HG02970 (cell line): ENCODE measurements around the gene RGS8.
"Not testable (repeated sequence)": the region's sequence is repeated elsewhere in the genome, so short reads cannot be mapped to it uniquely, and the experiment has no call there.

Source experiments
- ATAC-seq: cut with Tn5 transposase; IDR thresholded peaks from one replicate; pipeline ENCODE4 v1.9.1; 2021; ENCODE audit warnings: mild to moderate bottlenecking, moderate library complexity, moderate number of reproducible peaks; ENCODE audit not compliant: unreplicated experiment, low FRiP score

The RGS8 gene

DNA sequence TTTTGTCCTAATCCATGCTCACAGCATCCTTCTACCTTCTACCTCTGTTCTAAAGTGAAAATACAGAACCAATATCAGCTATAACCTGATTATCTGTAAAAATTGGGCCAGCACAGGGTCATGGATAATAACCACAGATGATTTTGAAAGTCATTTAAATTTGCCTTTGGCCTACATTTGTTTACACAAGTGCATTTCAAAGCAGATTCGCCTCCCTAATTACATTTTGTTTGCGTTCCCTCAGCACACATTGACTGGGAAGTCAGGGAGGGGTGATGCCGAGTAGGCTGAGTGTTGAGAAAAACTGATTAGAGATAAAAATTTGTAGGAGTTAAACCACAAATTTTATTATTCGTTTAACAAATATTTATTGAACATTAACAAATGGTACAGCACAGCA lies 19.2 kb upstream of the RGS8 start:
- ATAC-seq, result no peak

- no peak for ATAC-seq
Observed at GRCh38 chr1:182702826-182703524, 18.6 kb upstream of the RGS8 start.

DNA sequence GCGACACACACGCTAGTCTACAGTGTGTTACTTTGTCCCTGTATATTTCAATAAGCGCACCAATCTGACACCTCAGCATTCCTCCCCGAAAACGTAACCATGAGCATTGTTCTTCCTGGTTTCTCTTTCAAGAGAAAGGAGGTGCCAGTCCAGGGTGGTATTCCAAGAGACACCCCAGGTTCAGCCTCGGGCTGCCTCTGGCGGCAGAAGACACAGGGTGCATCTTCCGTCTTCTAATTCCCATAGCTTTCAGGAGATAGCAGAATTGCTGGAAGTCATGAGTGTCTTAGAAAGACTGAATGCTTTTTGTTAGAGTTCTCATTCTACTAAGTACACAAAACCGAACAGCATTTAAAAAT lies 15.9 kb upstream of the RGS8 start:
- no peak for ATAC-seq

GRCh38 chr1:182699393-182700350 lies 15.3 kb upstream of the RGS8 start:
- ATAC-seq, result no peak

DNA sequence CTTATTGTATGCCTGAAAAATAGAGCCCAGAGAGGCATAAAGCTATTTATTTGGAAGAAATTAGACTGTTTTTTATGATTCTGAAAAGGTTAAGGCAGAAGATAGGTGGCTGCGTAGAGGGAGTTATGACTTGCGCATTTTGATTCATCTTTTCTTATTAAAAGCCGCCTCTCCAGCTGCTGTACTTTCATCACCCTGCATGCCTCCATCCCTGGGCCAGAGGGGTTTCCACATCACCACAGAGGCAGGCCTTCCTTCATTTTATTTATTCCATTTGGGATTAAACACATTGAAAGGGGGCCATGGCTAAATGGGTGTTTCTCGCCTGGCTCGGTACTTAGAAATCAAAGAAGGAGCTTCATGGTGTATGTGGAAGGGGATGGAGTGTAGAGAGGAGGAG lies 14.6 kb upstream of the RGS8 start:
- no peak for ATAC-seq

DNA sequence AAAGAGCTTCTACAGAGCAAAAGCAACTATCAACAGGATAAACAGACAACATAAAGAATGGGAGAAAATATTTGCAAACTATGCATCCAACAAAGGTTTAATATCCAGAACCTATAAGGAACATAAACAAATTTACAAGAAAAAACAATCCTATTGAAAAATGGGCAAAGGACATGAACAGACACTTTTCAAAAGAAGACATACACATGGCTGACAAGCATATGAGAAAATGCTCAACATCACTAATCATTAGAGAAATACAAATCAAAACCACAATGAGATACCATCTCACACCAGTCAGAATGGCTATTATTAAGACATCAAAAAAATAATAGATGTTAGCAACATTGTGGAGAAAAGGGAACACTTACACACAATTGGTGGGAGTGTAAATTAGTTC lies 8.8 kb upstream of the RGS8 start:
- ATAC-seq, result not testable (repeated sequence)

DNA sequence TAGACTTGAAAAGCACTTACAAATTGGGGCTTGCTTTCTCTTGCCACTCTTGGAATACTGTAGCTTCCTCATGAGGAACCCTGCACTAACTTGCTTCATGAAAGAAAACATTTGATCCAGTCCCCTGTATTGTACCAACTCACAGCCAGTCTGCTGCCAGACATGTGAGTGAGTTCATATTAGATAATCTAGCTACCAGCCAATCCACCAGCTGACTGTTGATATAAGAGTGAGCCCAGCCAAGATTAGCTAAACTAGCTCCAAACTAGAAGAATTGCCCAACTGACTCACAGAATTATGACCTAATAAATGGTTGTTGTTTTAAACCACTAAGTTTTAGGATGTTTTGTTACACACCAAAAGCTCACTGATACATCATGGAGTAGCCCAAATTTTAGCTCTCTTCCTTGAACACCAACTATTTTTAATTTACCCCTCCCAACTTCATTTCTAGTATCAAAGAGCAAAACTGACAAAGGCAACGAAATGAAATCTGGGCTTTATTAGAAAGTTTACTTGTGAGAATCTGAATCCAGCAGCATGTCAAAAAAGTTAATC lies 6.6 kb upstream of the RGS8 start:
- ATAC-seq, result no peak

- no peak for ATAC-seq
Observed at GRCh38 chr1:182688436-182689205, 4.2 kb upstream of the RGS8 start.

- ATAC-seq, result no peak
Observed at GRCh38 chr1:182687361-182687760, 3.0 kb upstream of the RGS8 start.

- ATAC-seq, result no peak
Observed at GRCh38 chr1:182686446-182686845, 2.1 kb upstream of the RGS8 start.

DNA sequence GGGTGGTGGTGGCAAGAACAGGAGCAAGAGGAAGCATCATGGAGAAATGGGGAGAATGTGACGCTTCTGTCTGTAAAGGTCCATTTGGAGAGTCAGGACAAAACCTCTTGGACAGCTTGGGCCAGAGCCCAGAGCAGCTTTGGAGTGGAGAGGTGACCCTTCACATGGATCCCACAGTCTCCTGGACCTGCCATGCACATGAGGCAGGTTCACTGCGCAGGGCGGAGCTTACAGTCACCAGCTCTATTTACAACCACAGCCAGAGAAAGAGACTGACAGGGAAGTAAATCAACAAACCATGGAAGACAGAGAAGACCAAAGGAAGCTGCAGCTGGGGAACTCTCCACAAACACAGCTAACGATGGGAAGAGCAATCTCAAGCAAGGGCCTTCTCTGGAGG lies 828 bp upstream of the RGS8 start:
- no peak for ATAC-seq

GRCh38 chr1:182682898-182683501 lies 1.4 kb downstream of the RGS8 start:
- no peak for ATAC-seq

- no peak for ATAC-seq
Observed at GRCh38 chr1:182682406-182682805, 2.0 kb downstream of the RGS8 start.

- ATAC-seq, result no peak
Observed at GRCh38 chr1:182681568-182681912, 2.8 kb downstream of the RGS8 start.

GRCh38 chr1:182680901-182681567 lies 3.4 kb downstream of the RGS8 start:
- ATAC-seq, result no peak

DNA sequence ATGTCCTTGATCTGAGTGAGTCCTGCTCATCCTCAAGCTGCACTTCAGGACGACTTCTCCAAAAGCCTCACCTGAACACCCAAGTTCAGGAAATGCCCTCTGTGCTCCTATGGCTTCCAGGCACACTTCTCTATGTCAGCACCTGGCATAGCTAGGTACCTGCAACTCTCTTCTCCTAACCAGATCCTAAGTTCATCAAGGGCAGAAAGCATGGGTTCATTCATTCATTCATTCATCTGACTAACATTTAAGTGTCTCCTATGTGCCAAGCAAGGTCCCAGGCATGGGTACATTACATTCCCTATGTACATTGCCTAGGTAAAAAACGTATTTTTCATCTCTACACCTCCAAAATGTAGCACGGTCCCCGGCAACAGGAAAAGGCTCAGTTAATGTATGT lies 4.0 kb downstream of the RGS8 start:
- ATAC-seq, result no peak

- ATAC-seq, result no peak
Observed at GRCh38 chr1:182679684-182680083, 4.7 kb downstream of the RGS8 start.

DNA sequence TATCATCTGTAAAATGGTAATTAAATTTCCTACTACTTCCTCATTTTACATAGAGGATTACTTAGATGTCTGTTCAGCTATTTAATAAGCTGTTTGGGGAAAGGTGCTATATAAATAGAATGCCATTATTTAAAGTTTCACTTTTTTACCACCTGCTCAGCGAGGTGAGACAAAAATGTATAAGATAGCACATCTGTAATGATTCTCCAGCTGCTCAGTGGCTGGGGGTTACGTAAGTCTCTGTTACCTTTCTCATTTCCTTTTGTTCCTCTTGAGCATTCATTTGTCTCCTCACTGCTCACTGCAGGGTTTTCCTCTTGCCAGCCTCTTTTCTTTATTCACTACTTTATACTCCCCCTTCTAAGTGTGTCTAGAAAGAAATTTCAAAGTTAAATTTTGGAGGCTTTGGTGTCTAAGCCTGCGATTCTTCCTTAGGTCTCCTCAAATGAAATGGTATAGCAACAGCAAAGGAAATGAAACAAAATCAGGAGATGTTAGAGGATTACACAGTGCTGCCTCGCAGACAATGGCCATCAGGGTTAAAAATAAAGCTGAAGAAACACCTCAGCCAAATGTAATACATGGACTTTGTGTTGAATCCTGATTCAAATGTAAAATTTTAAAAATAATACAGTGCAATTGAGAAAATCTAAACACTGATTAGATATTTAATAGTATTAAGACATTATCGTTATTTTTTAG lies 6.8 kb downstream of the RGS8 start:
- ATAC-seq, result no peak

GRCh38 chr1:182676274-182676673 lies 8.1 kb downstream of the RGS8 start:
- ATAC-seq, result no peak
